ENCODE results near the gene DTD1.

GRCh38 chr20:18624948-18625347 lies 37.1 kb downstream of the DTD1 start:
- no peak for TF ChIP-seq SIX1 (CRISPR knock-in tag; IDR thresholded peaks at IDR 0.05; ENCODE audit: borderline replicate concordance)
- TF ChIP-seq YY1 (IDR thresholded peaks at IDR 0.05; ENCODE audit: insufficient read depth, insufficient replicate concordance, low read depth, low read length): no peak
- TF ChIP-seq FOXP1 (IDR thresholded peaks at IDR 0.05): no peak
- no peak for TF ChIP-seq FOXP1 (CRISPR knock-in tag; IDR thresholded peaks at IDR 0.05)
- no peak for TF ChIP-seq CTCF (CRISPR knock-in tag; IDR thresholded peaks at IDR 0.05)
- TF ChIP-seq ZNF580 (CRISPR knock-in tag; IDR thresholded peaks at IDR 0.05; ENCODE audit: borderline replicate concordance, low read depth): no peak
- TF ChIP-seq ZBTB1 (CRISPR knock-in tag; IDR thresholded peaks at IDR 0.05; ENCODE audit: borderline replicate concordance): no peak
- no peak for TF ChIP-seq ZNF644 (CRISPR knock-in tag; IDR thresholded peaks at IDR 0.05; ENCODE audit: low read depth)
- TF ChIP-seq KAT8 (CRISPR knock-in tag; IDR thresholded peaks at IDR 0.05): no peak
- no peak for TF ChIP-seq EZH2 (conservative IDR thresholded peaks at IDR 0.05; ENCODE audit: low read depth, low read length)
- TF ChIP-seq CHD2 (IDR thresholded peaks at IDR 0.05; ENCODE audit: low read depth, low read length): no peak
- TF ChIP-seq CBX5 (CRISPR knock-in tag; IDR thresholded peaks at IDR 0.05; ENCODE audit: borderline replicate concordance): no peak
- no peak for TF ChIP-seq EP300 (IDR thresholded peaks at IDR 0.05; ENCODE audit: low read depth in 2 of 2, low read length in 2 of 2)
- no peak for TF ChIP-seq EP300 (CRISPR knock-in tag; IDR thresholded peaks at IDR 0.05; ENCODE audit: borderline replicate concordance)
- no peak for TF ChIP-seq ZNF674 (CRISPR knock-in tag; IDR thresholded peaks at IDR 0.05; ENCODE audit: low read depth)
